IPS-18c (cell line): Measurements from ENCODE around the gene NDUFAF8.

Source experiments
- H3K4me3 ChIP-seq: 2 replicates; pipeline ENCODE4 v1.7.0; 2013; ENCODE audit warnings: low read depth, mild to moderate bottlenecking, low read length, moderate library complexity; ENCODE audit not compliant: insufficient read depth
- H3K9me3 ChIP-seq: one replicate; pipeline ENCODE4 v1.6.1; 2013; ENCODE audit warnings: mild to moderate bottlenecking, low read length, moderate library complexity; ENCODE audit not compliant: control insufficient read depth, insufficient read depth

NDUFAF8 gene

DNA sequence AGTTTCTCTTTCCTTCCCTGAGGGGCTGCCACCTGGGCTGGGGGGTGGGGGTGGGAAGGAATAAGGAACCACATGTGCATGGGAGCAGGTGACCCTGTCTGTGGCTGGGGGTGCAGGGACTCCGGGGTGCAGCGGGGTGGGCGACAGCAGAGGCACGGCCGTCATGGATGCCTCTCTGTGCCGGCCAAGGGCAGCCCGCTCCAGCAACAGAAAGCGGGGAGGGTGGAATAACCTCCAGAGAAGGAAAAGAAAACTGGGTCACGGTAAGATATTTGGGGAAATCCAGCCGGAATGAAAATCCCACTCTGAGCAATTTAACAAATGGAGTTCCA, 4.2 kb downstream of the NDUFAF8 start:
- Histone ChIP-seq H3K4me3 (no peak overlapping the region), H3K9me3 (no peaks in the 10 kb centered on the region)

GRCh38 chr17:81244358-81245023, 5.4 kb downstream of the NDUFAF8 start:
- H3K4me3 ChIP-seq, result no peak overlapping the region

GRCh38 chr17:81245024-81245664, 6.0 kb downstream of the NDUFAF8 start:
- no peaks in the 10 kb centered on the region for H3K9me3 ChIP-seq
- no peak overlapping the region for H3K4me3 ChIP-seq

More at GRCh38 chr17:81244358-81245023, 5.4 kb downstream of the NDUFAF8 start:
- H3K9me3 ChIP-seq, result no peaks in the 10 kb centered on the region

- no peaks in the 10 kb centered on the region for H3K9me3 ChIP-seq
- no peak overlapping the region for H3K4me3 ChIP-seq
Measured at GRCh38 chr17:81245665-81246342, 6.7 kb downstream of the NDUFAF8 start.

DNA sequence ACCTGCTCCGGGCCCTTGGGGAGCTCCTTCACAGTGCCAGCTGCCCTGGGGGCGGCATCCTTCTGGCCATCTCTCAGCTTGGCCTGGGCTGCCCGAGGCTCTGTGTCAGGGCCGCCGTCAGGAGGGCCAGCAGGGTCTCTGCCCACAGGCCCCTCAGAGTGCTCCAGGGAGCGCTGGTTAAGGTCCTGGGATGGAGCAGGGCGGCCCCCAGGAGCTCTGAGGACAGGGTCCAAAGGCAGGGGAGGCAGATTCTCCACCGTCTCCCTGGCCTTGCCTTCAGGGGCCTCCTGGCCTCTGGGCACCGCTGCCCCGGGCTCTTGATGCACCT, 7.2 kb downstream of the NDUFAF8 start:
- Histone ChIP-seq H3K9me3 (no peaks in the 10 kb centered on the region), H3K4me3 (no peak overlapping the region)

DNA sequence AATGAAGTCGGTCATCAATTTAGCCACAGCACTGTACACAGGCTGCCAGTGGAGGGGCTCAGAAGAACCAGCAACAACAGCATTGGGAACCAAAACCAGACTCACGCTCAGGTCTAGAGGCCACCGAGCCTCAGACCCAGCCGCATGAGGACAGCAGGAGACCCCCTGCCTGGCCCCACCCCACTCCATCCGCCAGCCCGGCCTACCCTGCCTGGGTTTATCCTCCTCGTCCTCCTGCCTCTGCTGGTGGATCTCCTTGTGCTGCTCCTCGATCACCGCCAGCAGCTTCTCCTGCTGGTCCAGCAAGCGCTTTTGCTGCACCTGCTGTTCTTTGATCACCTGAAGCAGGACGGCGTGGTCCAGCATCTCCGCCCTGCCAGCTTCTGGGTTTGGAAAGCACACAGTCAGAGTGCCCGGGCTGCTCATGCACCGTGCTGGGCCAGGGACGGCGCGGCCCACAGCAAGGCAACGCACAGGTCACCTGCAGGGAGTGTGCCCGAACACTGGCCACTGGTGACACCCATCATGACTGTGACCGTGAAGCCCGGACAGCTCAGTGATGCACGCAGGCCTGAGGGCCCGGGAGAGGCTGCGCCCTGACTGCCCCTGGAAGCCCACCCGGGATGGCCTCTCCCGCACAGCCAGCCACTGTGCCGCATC, 7.7 kb downstream of the NDUFAF8 start:
- no peaks in the 10 kb centered on the region for H3K9me3 ChIP-seq
- no peak overlapping the region for H3K4me3 ChIP-seq

- Histone ChIP-seq H3K9me3 (no peaks in the 10 kb centered on the region), H3K4me3 (no peak overlapping the region)
Measured at GRCh38 chr17:81247339-81247990, 8.3 kb downstream of the NDUFAF8 start.

- Histone ChIP-seq H3K9me3 (no peaks in the 10 kb centered on the region), H3K4me3 (no peak overlapping the region)
Measured at GRCh38 chr17:81248649-81249048, 9.5 kb downstream of the NDUFAF8 start.

DNA sequence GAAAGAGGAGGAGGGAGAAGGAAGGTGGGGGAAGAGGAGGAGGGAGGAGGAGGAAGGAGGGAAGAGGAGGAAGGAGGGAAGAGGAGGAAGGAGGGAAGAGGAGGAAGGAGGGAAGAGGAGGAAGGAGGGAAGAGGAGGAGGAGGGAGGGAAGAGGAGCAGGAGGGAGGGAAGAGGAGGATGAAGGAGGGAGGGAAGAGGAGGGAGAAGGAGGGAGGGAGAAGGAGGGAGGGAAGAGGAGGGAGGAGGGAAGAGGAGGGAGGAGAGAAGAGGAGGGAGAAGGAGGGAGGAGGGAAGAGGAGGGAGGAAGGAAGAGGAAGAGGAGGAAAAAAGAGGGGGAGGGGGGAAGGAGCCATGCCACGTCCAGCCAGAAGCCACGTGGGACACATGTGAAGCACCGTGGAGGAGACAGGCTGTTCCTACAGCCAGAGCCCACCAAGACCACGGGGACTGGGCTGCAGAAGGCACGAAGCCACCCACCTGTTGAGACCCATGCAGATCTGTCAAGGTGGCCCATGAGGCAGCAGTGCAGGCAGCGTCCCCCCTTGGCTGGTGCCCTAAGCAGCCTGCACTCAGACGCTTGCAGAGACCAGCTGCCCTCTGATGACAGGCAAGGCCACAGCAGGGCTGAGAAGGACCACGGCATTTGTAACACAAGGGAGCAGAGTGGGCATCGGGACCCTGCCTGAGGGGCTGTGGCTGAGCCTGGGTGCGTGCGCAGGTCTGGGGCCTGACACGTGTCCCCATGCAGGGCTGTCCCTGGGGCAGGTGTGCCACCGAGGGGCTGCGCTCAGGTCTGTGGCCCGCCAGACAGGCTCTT, 10.3 kb downstream of the NDUFAF8 start:
- no peak overlapping the region for H3K4me3 ChIP-seq
- H3K9me3 ChIP-seq, result no peaks in the 10 kb centered on the region

GRCh38 chr17:81250286-81251093, 11.4 kb downstream of the NDUFAF8 start:
- Histone ChIP-seq H3K4me3 (no peak overlapping the region), H3K9me3 (no peaks in the 10 kb centered on the region)

GRCh38 chr17:81251094-81251708, 12.1 kb downstream of the NDUFAF8 start:
- Histone ChIP-seq H3K4me3 (no peak overlapping the region), H3K9me3 (no peaks in the 10 kb centered on the region)

- no peak overlapping the region for H3K4me3 ChIP-seq
Measured at GRCh38 chr17:81251709-81252301, 12.7 kb downstream of the NDUFAF8 start.

GRCh38 chr17:81252326-81252986, 13.3 kb downstream of the NDUFAF8 start:
- no peaks in the 10 kb centered on the region for H3K9me3 ChIP-seq
- H3K4me3 ChIP-seq, result no peak overlapping the region

More at GRCh38 chr17:81251709-81252301, 12.7 kb downstream of the NDUFAF8 start:
- H3K9me3 ChIP-seq, result no peaks in the 10 kb centered on the region

DNA sequence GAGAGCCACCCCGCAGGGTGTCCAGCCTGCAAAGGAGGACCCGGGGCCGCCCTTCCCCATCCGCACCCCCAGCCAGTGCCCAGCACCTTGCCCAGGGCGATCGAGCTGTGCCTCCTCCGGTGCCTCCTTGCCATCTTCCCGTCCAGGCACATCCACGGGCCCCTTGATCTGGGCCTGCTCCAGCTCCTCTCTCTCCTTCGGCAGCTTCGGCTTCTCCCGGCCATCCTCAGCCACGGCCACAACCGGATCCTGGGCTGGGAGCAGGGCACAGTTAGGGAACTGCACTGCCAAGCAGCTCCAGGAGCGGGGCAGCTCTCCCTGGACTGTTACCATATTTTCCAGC, 13.8 kb downstream of the NDUFAF8 start:
- Histone ChIP-seq H3K4me3 (no peak overlapping the region), H3K9me3 (no peaks in the 10 kb centered on the region)
